SU-DHL-6 (cell line): ENCODE measurements around the gene COG2.

ENCODE experiments used
- H2AFZ ChIP-seq: fragments of 200-600 bp; sonication (generic); 2 replicates; pipeline ENCODE4 v1.6.1; 2014; ENCODE audit warnings: low read depth, mild to moderate bottlenecking, moderate library complexity, mixed read lengths, antibody characterized with exemption, low read length; ENCODE audit not compliant: severe bottlenecking
- H3F3A ChIP-seq: fragments of 200-600 bp; shearing (Covaris generic); 2 replicates; pipeline ENCODE4 v1.6.0; 2016; ENCODE audit warnings: antibody characterized with exemption, mild to moderate bottlenecking; ENCODE audit not compliant: insufficient read depth
- H3K27ac ChIP-seq: fragments of 200-600 bp; sonication (generic); 2 replicates; pipeline ENCODE4 v1.5.1; 2016; ENCODE audit warnings: low read depth, mild to moderate bottlenecking, low read length, moderate library complexity, mixed read lengths
- H3K27me3 ChIP-seq: fragments of 200-600 bp; sonication (generic), shearing (Covaris generic); 2 replicates; pipeline ENCODE4 v1.6.0; 2014; ENCODE audit warnings: mild to moderate bottlenecking, low read length
- H3K36me3 ChIP-seq: fragments of 200-600 bp; sonication (generic); 2 replicates; pipeline ENCODE4 v1.6.1; 2014; ENCODE audit warnings: mild to moderate bottlenecking, low read length, mixed read lengths
- H3K4me2 ChIP-seq: fragments of 300-600, 200-600 bp; shearing (Covaris generic), sonication (generic); 2 replicates; pipeline ENCODE4 v1.6.0; 2014; ENCODE audit warnings: low read length, low read depth, mild to moderate bottlenecking; ENCODE audit not compliant: poor library complexity, severe bottlenecking
- H3K4me3 ChIP-seq: fragments of 200-600 bp; sonication (generic); 2 replicates; pipeline ENCODE4 v1.5.1; 2014; ENCODE audit warnings: antibody characterized with exemption, low read length, mild to moderate bottlenecking, mixed read lengths; ENCODE audit not compliant: insufficient read depth, poor library complexity, severe bottlenecking
- H3K79me2 ChIP-seq: fragments of 200-600 bp; sonication (generic); 2 replicates; pipeline ENCODE4 v1.6.1; 2014; ENCODE audit warnings: mild to moderate bottlenecking, low read length, moderate library complexity; ENCODE audit not compliant: insufficient read depth
- H3K9ac ChIP-seq: fragments of 200-600 bp; sonication (generic); 2 replicates; pipeline ENCODE4 v1.7.0; 2014; ENCODE audit warnings: mild to moderate bottlenecking, low read length
- H3K9me2 ChIP-seq: fragments of 200-600 bp; sonication (generic); replicated peaks from 2 replicates; pipeline ENCODE4 v1.6.1; 2014; ENCODE audit warnings: low read length; ENCODE audit not compliant: insufficient read depth
- H3K9me3 ChIP-seq: fragments of 200-600 bp; sonication (generic); 2 replicates; pipeline ENCODE4 v1.6.1; 2014; ENCODE audit warnings: low read length, mixed read lengths; ENCODE audit not compliant: insufficient read depth
- H4K20me1 ChIP-seq: fragments of 200-600 bp; sonication (generic); 2 replicates; pipeline ENCODE4 v1.6.1; 2014; ENCODE audit warnings: low read depth, mild to moderate bottlenecking, antibody characterized with exemption, low read length, moderate library complexity, mixed read lengths
- CTCF ChIP-seq: fragments of 200-600 bp; sonication (generic); IDR thresholded peaks from one replicate; pipeline ENCODE4 v1.5.1; 2017; ENCODE audit warnings: antibody characterized with exemption, mild to moderate bottlenecking, low read length, moderate library complexity; ENCODE audit not compliant: insufficient read depth, poor library complexity, severe bottlenecking
- EZH2phosphoT487 ChIP-seq: fragments of 200-600 bp; sonication (generic), shearing (Covaris generic); conservative IDR thresholded peaks from 2 replicates; pipeline ENCODE4 v1.6.1; 2018; ENCODE audit warnings: mild to moderate bottlenecking, antibody characterized with exemption, low read length, moderate library complexity, mixed read lengths

The COG2 gene

GRCh38 chr1:230703679-230704385, 61.6 kb downstream of the COG2 start:
- Histone ChIP-seq H2AFZ (no peak overlapping the region), H3F3A (no peaks in the 10 kb centered on the region), H3K4me3 (no peak overlapping the region), H3K27ac (no peak overlapping the region), H3K79me2 (no peaks in the 10 kb centered on the region), H3K27me3 (no peaks in the 10 kb centered on the region), H3K9me2 (no peaks in the 10 kb centered on the region), H3K9ac (no peak overlapping the region), H3K4me2 (no peak overlapping the region), H3K36me3 (no peaks in the 10 kb centered on the region), H3K9me3 (no peaks in the 10 kb centered on the region), H4K20me1 (no peaks in the 10 kb centered on the region)
- no peak for TF ChIP-seq EZH2phosphoT487

GRCh38 chr1:230704830-230705229, 62.5 kb downstream of the COG2 start:
- H3K4me3 ChIP-seq = no peak overlapping the region
- no peaks in the 10 kb centered on the region for H3F3A ChIP-seq
- TF ChIP-seq EZH2phosphoT487 = no peak
- no peak for TF ChIP-seq CTCF
- no peaks in the 10 kb centered on the region for H4K20me1 ChIP-seq
- H3K79me2 ChIP-seq = no peaks in the 10 kb centered on the region
- no peaks in the 10 kb centered on the region for H3K27me3 ChIP-seq
- no peaks in the 10 kb centered on the region for H3K9me3 ChIP-seq
- no peak overlapping the region for H3K4me2 ChIP-seq
- H3K9ac ChIP-seq = no peak overlapping the region
- no peaks in the 10 kb centered on the region for H3K36me3 ChIP-seq
- H3K27ac ChIP-seq = no peak overlapping the region
- no peaks in the 10 kb centered on the region for H3K9me2 ChIP-seq
- no peak overlapping the region for H2AFZ ChIP-seq

GRCh38 chr1:230705289-230706019, 63.2 kb downstream of the COG2 start:
- TF ChIP-seq EZH2phosphoT487 = no peak
- Histone ChIP-seq H3K4me3 (no peak overlapping the region), H3K79me2 (no peaks in the 10 kb centered on the region), H4K20me1 (no peaks in the 10 kb centered on the region), H3K9me2 (no peaks in the 10 kb centered on the region), H3K27me3 (no peaks in the 10 kb centered on the region), H3K4me2 (no peak overlapping the region), H3K9ac (no peak overlapping the region), H3K9me3 (no peaks in the 10 kb centered on the region), H2AFZ (no peak overlapping the region), H3F3A (no peaks in the 10 kb centered on the region), H3K27ac (no peak overlapping the region), H3K36me3 (no peaks in the 10 kb centered on the region)

GRCh38 chr1:230706020-230706699, 63.9 kb downstream of the COG2 start:
- H3K27ac ChIP-seq = no peak overlapping the region
- H3K79me2 ChIP-seq = no peaks in the 10 kb centered on the region
- H3K4me2 ChIP-seq = no peak overlapping the region
- no peaks in the 10 kb centered on the region for H3K9me2 ChIP-seq
- no peaks in the 10 kb centered on the region for H3K9me3 ChIP-seq
- no peak for TF ChIP-seq EZH2phosphoT487
- TF ChIP-seq CTCF = no peak
- H2AFZ ChIP-seq = no peak overlapping the region
- H3K4me3 ChIP-seq = no peak overlapping the region
- H3K9ac ChIP-seq = no peak overlapping the region
- H3F3A ChIP-seq = no peaks in the 10 kb centered on the region
- no peaks in the 10 kb centered on the region for H3K27me3 ChIP-seq
- no peaks in the 10 kb centered on the region for H4K20me1 ChIP-seq
- H3K36me3 ChIP-seq = no peaks in the 10 kb centered on the region
